NOMO-1 (cell line): ENCODE results near the gene CCDC102A.
A peak's percentile ranks its signal among the peaks of the same experiment; 100 is the strongest.

ENCODE experiments used
- DNase-seq, 2 experiments: peaks; one replicate each; lab custom pipeline; 2025; ENCODE audit not compliant: unreplicated experiment in 2 of 2; lab: John Stamatoyannopoulos, UW

CCDC102A gene

GRCh38 chr16:57479976-57480753 is 56.2 kb downstream of the CCDC102A start:
- DNase-seq: no peak

- no peak for DNase-seq
These were observed 57.0 kb downstream of the CCDC102A start for GRCh38 chr16:57479205-57479975.

- DNase-seq: no peak
These were observed 57.8 kb downstream of the CCDC102A start for GRCh38 chr16:57478396-57479204.

- DNase-seq: no peak
These were observed 58.7 kb downstream of the CCDC102A start for GRCh38 chr16:57477531-57478202.

- DNase-seq: no peak
These were observed 59.6 kb downstream of the CCDC102A start for GRCh38 chr16:57476546-57477410.

GRCh38 chr16:57475711-57476339 is 60.5 kb downstream of the CCDC102A start:
- peak; percentile 54 to 65 for DNase-seq

- no peak for DNase-seq
These were observed 61.4 kb downstream of the CCDC102A start for GRCh38 chr16:57474671-57475661.

GRCh38 chr16:57473906-57474305 is 62.5 kb downstream of the CCDC102A start:
- DNase-seq: no peak

GRCh38 chr16:57473176-57473840 is 63.1 kb downstream of the CCDC102A start:
- DNase-seq: no peak

GRCh38 chr16:57472665-57473060 is 63.7 kb downstream of the CCDC102A start:
- DNase-seq: no peak

- no peak for DNase-seq
These were observed 64.3 kb downstream of the CCDC102A start for GRCh38 chr16:57471852-57472664.

GRCh38 chr16:57471209-57471608 is 65.2 kb downstream of the CCDC102A start:
- no peak for DNase-seq

- DNase-seq: no peak
These were observed 65.7 kb downstream of the CCDC102A start for GRCh38 chr16:57470711-57471110.

- no peak for DNase-seq
These were observed 66.4 kb downstream of the CCDC102A start for GRCh38 chr16:57469917-57470470.

- no peak for DNase-seq
These were observed 67.3 kb downstream of the CCDC102A start for GRCh38 chr16:57469046-57469445.

GRCh38 chr16:57468346-57468745 is 68.0 kb downstream of the CCDC102A start:
- DNase-seq: no peak
